HL-60/S4 treated with retinoic acid at 250 ng/mL for 4 days and 3 days (cell line): ENCODE results near the gene RPS6KA4.
"Not testable (repeated sequence)": the region's sequence is repeated elsewhere in the genome, so short reads cannot be mapped to it uniquely, and the experiment has no call there.

Experiments used
- in situ Hi-C: fragments of 300-500 bp; cut with MboI; formaldehyde crosslinking; loops from 2 replicates; pipeline ENCODE4 v1.7.0; 2022; ENCODE audit warnings: low sequenced_read_pairs

The RPS6KA4 gene

GRCh38 chr11:64358907-64359711 is at the start of gene RPS6KA4:
RPS6KA4 (plus strand) TSS chr11:64359162; CDS start chr11:64359236, 74 bp downstream.
- in situ Hi-C loops: no loop called here

- in situ Hi-C loops: no loop called here
These were observed 46.0 kb upstream of the RPS6KA4 start for GRCh38 chr11:64312947-64313346.

GRCh38 chr11:64313491-64314145 is 45.3 kb upstream of the RPS6KA4 start:
- in situ Hi-C loops: no loop called here

- in situ Hi-C loops: no loop called here
These were observed 44.7 kb upstream of the RPS6KA4 start for GRCh38 chr11:64314146-64314804.

- in situ Hi-C loops: no loop called here
These were observed 44.0 kb upstream of the RPS6KA4 start for GRCh38 chr11:64314805-64315561.

GRCh38 chr11:64315667-64316526 is 43.1 kb upstream of the RPS6KA4 start:
- in situ Hi-C loops: not testable (repeated sequence)

- in situ Hi-C loops: no loop called here
These were observed 42.2 kb upstream of the RPS6KA4 start for GRCh38 chr11:64316672-64317324.

GRCh38 chr11:64317325-64317960 is 41.5 kb upstream of the RPS6KA4 start, which contains the start of gene TRMT112:
TRMT112 (minus strand) TSS chr11:64317559; CDS start chr11:64317526, 33 bp downstream.
- in situ Hi-C loops: no loop called here

- in situ Hi-C loops: no loop called here
These were observed 40.8 kb upstream of the RPS6KA4 start, which contains the start of gene PRDX5 for GRCh38 chr11:64317961-64318765. PRDX5 (plus strand) TSS chr11:64318121; CDS start chr11:64318216, 95 bp downstream.

- in situ Hi-C loops: no loop called here
These were observed 39.9 kb upstream of the RPS6KA4 start for GRCh38 chr11:64318766-64319761.

- in situ Hi-C loops: no loop called here
These were observed 38.4 kb upstream of the RPS6KA4 start for GRCh38 chr11:64320556-64320955.

GRCh38 chr11:64321026-64321425 is 37.9 kb upstream of the RPS6KA4 start:
- in situ Hi-C loops: no loop called here

- in situ Hi-C loops: no loop called here
These were observed 37.4 kb upstream of the RPS6KA4 start for GRCh38 chr11:64321533-64321932.

- in situ Hi-C loops: no loop called here
These were observed 36.1 kb upstream of the RPS6KA4 start for GRCh38 chr11:64322925-64323260.

- in situ Hi-C loops: no loop called here
These were observed 35.6 kb upstream of the RPS6KA4 start for GRCh38 chr11:64323373-64323772.

- in situ Hi-C loops: not testable (repeated sequence)
These were observed 35.0 kb upstream of the RPS6KA4 start for GRCh38 chr11:64323984-64324383.
